ENCODE data around the gene GAB2.

- no peak for TF ChIP-seq CTCF (IDR thresholded peaks at IDR 0.05)
- TF ChIP-seq EP300 (IDR thresholded peaks at IDR 0.05): no peak
- no peak for TF ChIP-seq POLR2AphosphoS5 (IDR thresholded peaks at IDR 0.05)
These were observed 7.9 kb upstream of the GAB2 start for GRCh38 chr11:78425399-78426070.
